ENCODE measurements around the gene ITPR2. TPM values are rescaled to one million over a fixed set of nuclear protein-coding genes. Genes with fewer than 3 reads are reported as not detected.
A peak's percentile ranks its signal among the peaks of the same experiment; 100 is the strongest.
"Not testable (repeated sequence)": the region's sequence is repeated elsewhere in the genome, so short reads cannot be mapped to it uniquely, and the experiment has no call there.

ITPR2 gene
- total and polyA plus RNA-seq, 2 of the 13 experiments (the other 11 are each of a cell fraction or from before 2014, with no cell fraction given) = 31.9 to 81.9 TPM

DNA sequence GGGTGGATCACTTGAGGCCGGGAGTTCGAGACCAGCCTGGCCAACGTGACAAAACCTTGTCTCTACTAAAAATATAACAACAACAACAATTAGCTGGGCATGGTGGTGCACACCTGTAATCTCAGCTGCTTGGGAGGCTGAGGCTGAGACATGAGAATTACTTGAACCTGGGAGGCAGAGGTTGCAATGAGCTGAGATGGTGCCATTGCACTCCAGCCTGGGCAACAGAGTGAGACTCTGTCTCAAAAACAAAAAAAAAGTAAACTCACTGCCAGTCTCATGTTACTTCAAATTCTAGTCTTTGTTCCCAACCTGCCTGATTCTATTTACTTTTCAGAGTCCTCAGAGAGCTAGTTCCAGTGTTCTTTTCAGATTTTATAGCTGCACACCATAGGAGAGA lies 29.8 kb upstream of the ITPR2 start:
- H3K27ac ChIP-seq (ENCODE audit: extremely low read length, insufficient read depth, low read length); in situ Hi-C loops (cut with HindIII; ENCODE audit: extremely low pct_ligation_motif_present, low pct_unique_long_range_greater_than_20kb); FAIRE-seq; H4K20me1 ChIP-seq (ENCODE audit: insufficient read depth, low read length); DNase-seq (ENCODE audit: low spot score); H3K36me3 ChIP-seq (replicated peaks in 1 of 2; ENCODE audit: control insufficient read depth in 1 of 2, insufficient read depth in 2 of 2, low read length in 2 of 2); H3K9me3 ChIP-seq (ENCODE audit: low read length); H3K9ac ChIP-seq (ENCODE audit: insufficient read depth, low read depth, low read length); H3K4me2 ChIP-seq (ENCODE audit: low read depth, low read length); H2AFZ ChIP-seq (ENCODE audit: low read length); intact Hi-C loops (cut with micrococcal nuclease; ENCODE audit: unreplicated experiment); POLR2A ChIA-PET; H3K27me3 ChIP-seq (ENCODE audit: control insufficient read depth in 1 of 2, insufficient read depth in 2 of 2, low read length in 2 of 2); CTCF ChIA-PET (ENCODE audit: low intra/inter-chr PET ratio, low total read pairs); BruUV-seq (replicated peaks); H3K79me2 ChIP-seq (ENCODE audit: insufficient read depth, low read length); H3K4me3 ChIP-seq (replicated peaks in 1 of 3; ENCODE audit: insufficient read depth in 1 of 3, low read depth in 2 of 3, low read length in 3 of 3): not testable (repeated sequence)
- 74% methylated on average over 3 of the region's 3 CpGs for WGBS (ENCODE audit: low lambda C conversion rate)
- peak; percentile 35; the same call in 1 of the 3 replicates for ATAC-seq
- H3K4me1 ChIP-seq (ENCODE audit: insufficient read depth, low read length) = peaks cover 11% of the 10 kb centered on the region
- 0 out of 2 replicates have a peak, but pooled peaks have one; percentile 35 for TF ChIP-seq SIX4 (CRISPR knock-in tag; IDR thresholded peaks at IDR 0.05)
- TF ChIP-seq ZNF121 (CRISPR knock-in tag; IDR thresholded peaks at IDR 0.05) = peak; percentile 79
- TF ChIP-seq ZNF460 (CRISPR knock-in tag; IDR thresholded peaks at IDR 0.05; ENCODE audit: borderline replicate concordance) = peak; percentile 67; the same call in 1 of the 2 replicates
- 0 out of 2 replicates have a peak, but pooled peaks have one; percentile 15 for TF ChIP-seq SIX1 (CRISPR knock-in tag; IDR thresholded peaks at IDR 0.05; ENCODE audit: borderline replicate concordance)

DNA sequence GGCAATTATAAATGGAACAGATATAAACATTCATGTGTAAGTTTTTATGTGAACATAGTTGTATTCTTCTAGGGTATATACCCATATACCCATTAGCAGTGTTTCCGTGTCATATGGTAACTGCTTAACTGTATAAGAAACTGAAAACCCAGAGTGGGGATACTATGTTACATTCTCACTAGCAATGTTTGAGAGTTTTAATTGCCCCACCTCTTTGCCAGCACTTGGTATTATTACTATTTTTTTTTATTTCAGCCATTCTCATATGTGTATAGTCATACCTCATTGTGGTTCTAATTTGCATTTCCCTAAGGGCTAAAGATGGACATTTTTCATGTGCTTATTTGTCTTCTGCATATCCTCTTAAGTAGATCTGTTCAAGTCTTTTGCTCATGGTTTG lies 28.7 kb upstream of the ITPR2 start:
- Histone ChIP-seq H3K27ac (ENCODE audit: extremely low read length, insufficient read depth, low read length) (no peak overlapping the region), H3K4me1 (ENCODE audit: insufficient read depth, low read length) (peaks cover 11% of the 10 kb centered on the region), H3K4me2 (ENCODE audit: low read depth, low read length) (no peak overlapping the region), H4K20me1 (ENCODE audit: insufficient read depth, low read length) (no peaks in the 10 kb centered on the region), H3K79me2 (ENCODE audit: insufficient read depth, low read length) (no peaks in the 10 kb centered on the region), H3K9me3 (ENCODE audit: low read length) (no peaks in the 10 kb centered on the region), H2AFZ (ENCODE audit: low read length) (no peak overlapping the region), H3K36me3 (replicated peaks in 1 of 2; ENCODE audit: control insufficient read depth in 1 of 2, insufficient read depth in 2 of 2, low read length in 2 of 2) (no peaks in the 10 kb centered on the region), H3K4me3 (replicated peaks in 1 of 3; ENCODE audit: insufficient read depth in 1 of 3, low read depth in 2 of 3, low read length in 3 of 3) (no peak overlapping the region), H3K27me3 (ENCODE audit: control insufficient read depth in 1 of 2, insufficient read depth in 2 of 2, low read length in 2 of 2) (no peaks in the 10 kb centered on the region; a peak in 1 of 5 replicates), H3K9ac (ENCODE audit: insufficient read depth, low read depth, low read length) (no peak overlapping the region)
- intact Hi-C loops (cut with micrococcal nuclease; ENCODE audit: unreplicated experiment) = no loop called here
- POLR2A ChIA-PET = no interaction called here
- no peak for ATAC-seq
- TF ChIP-seq ZNF737 (CRISPR knock-in tag; IDR thresholded peaks at IDR 0.05; ENCODE audit: borderline replicate concordance) (no peak), ZNF792 (CRISPR knock-in tag; IDR thresholded peaks at IDR 0.05) (no peak), BHLHE40 (IDR thresholded peaks at IDR 0.05; ENCODE audit: low read length) (no peak), ZNF558 (CRISPR knock-in tag; IDR thresholded peaks at IDR 0.05; ENCODE audit: borderline replicate concordance) (no peak), ZNF619 (CRISPR knock-in tag; IDR thresholded peaks at IDR 0.05) (no peak), ZNF615 (CRISPR knock-in tag; IDR thresholded peaks at IDR 0.05; ENCODE audit: borderline replicate concordance) (no peak), SYNCRIP (IDR thresholded peaks at IDR 0.05; ENCODE audit: insufficient read depth, low read depth, low read length) (no peak), FOXA3 (CRISPR knock-in tag; IDR thresholded peaks at IDR 0.05) (no peak), SRSF1 (optimal IDR thresholded peaks at IDR 0.05; ENCODE audit: low read depth, low read length) (no peak), ZSCAN21 (CRISPR knock-in tag; IDR thresholded peaks at IDR 0.05; ENCODE audit: borderline replicate concordance) (no peak), FOXM1 (CRISPR knock-in tag; IDR thresholded peaks at IDR 0.05) (no peak), RFX1 (IDR thresholded peaks at IDR 0.05) (no peak)
- TF ChIP-seq, protein P1, sequence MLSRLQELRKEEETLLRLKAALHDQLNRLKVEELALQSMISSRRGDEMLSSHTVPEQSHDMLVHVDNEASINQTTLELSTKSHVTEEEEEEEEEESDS (CRISPR knock-in tag; IDR thresholded peaks at IDR 0.05; ENCODE audit: borderline replicate concordance) = no peak
- 100% methylated on average over 1 of the region's 1 CpG for WGBS (ENCODE audit: low lambda C conversion rate)
- in situ Hi-C loops (cut with HindIII; ENCODE audit: extremely low pct_ligation_motif_present, low pct_unique_long_range_greater_than_20kb) = no loop called here
- CTCF ChIA-PET (ENCODE audit: low intra/inter-chr PET ratio, low total read pairs) = no interaction called here
- no peak for DNase-seq (ENCODE audit: low spot score)
- BruUV-seq (replicated peaks) = no TSS peak
- FAIRE-seq = no peak
